Stimulated activated CD4-positive, alpha-beta T cell treated with anti-CD3 and anti-CD28 coated beads, Interleukin-12 subunit alpha, Interleukin-12 subunit beta, amount 100 ng/mL, for 4 hours (primary cell): ENCODE data around the gene ASIC2.
"Not testable (repeated sequence)": the region's sequence is repeated elsewhere in the genome, so short reads cannot be mapped to it uniquely, and the experiment has no call there.

Experiments
- DNase-seq: peaks from one replicate; pipeline ENCODE4 v3.0.0-alpha.2; 2020

ASIC2 gene

DNA sequence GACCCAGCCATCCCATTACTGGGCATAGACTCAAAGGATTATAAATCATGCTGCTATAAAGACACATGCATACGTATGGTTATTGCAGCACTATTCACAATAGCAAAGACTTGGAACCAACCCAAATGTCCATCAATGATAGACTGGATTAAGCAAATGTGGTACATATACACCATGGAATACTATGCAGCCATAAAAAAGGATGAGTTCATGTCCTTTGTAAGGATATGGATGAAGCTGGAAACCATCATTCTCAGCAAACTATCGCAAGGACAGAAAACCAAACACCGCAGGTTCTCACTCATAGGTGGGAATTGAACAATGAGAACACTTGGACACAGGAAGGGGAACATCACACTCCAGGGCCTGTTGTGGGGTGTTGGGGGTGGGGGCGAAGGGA, 323.9 kb downstream of the ASIC2 start:
- DNase-seq, result not testable (repeated sequence)

DNA sequence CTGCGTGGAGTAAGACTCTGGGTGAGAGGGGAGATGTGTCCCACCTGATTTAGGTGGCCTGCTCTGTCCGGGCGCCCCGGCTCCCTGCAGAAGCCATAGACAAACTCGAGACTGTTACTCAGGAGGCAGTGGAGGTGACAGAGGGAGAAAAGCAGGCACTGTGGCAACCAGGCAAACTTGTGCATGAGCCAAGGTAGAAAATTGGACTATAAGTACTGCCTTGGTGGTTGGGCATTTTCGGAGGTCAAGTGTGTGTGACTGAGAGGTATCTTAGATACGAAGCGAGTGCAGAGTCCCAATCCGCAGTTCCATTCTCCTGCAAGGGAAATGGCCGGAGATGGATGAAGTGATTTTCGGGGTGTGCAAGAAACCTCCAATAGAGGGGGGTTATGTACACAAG, 328.6 kb downstream of the ASIC2 start:
- DNase-seq, result no peak
